ENCODE data around the gene MPP1.

Gene MPP1

DNA sequence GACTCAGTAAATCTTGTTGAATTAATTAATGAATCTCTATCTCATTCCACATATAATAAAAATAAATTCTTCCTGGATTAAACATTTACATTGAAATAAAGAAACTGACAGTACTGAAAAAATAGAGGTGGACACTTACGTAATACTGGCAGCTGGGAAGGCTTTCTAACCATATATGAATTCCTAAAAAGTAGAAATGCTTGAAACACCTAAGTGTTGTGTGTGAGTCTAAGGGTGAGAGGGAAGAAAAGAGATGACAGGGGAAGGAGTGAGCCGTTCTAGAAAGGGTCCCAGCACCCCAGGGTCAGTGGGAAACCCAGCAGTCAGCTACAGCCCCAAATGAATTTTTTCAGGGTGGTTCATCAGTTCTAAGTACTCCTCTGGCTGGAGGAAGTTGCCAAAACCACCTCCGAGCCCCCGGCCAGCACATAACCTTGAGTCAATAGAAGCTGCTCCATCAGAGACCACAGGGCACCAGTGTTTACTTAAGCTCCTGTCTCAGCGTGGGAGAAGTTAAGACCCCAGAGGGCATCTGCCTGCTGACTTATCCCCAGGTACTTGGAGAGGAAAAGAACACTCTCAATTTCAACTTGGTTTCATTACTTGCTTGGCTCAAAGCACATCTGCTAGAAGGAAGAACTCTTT, 72.7 kb downstream of the MPP1 start:
- DNase-seq (ENCODE audit: low read depth in 2 of 2, low spot score in 1 of 2) = no peak

DNA sequence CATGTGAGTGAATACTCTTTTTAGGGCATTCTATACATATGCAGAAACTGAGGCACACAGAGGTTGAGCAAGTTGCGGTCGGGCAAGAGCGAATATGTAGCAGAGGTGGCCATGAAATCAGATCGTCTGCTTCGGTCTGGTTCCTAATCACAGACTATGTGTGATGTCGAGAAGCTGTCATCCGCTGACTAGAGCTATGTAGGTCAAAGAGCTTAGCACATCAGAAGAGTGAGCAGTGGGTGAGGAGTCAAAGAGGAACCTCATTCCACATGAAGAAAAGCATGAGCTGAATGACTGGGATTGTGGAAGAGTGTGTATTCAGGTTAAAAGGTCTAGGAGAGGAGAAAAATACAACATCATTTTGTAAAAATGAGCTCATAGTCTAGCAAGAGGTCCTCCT, 73.4 kb downstream of the MPP1 start:
- no peak for DNase-seq (ENCODE audit: low read depth in 2 of 2, low spot score in 1 of 2)

DNA sequence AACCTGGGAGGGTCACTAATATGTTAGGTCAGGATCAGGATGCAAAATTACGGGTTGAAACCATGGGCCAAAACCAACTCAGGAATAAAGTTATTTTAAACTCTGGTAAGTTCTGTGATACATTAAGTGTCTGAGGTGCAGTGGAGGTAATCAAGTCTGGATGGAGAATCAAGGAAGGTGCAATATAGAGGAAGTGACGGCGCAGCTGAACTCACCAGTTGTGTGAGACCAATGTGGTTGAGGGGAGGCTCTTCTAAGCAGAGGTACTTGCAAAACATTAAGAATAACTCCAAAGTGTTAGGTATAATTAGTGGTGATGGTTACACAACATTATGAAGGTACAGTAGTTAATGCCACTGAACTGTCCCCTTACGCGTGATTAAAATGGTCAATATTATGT, 74.1 kb downstream of the MPP1 start:
- no peak for DNase-seq (ENCODE audit: low read depth in 2 of 2, low spot score in 1 of 2)

DNA sequence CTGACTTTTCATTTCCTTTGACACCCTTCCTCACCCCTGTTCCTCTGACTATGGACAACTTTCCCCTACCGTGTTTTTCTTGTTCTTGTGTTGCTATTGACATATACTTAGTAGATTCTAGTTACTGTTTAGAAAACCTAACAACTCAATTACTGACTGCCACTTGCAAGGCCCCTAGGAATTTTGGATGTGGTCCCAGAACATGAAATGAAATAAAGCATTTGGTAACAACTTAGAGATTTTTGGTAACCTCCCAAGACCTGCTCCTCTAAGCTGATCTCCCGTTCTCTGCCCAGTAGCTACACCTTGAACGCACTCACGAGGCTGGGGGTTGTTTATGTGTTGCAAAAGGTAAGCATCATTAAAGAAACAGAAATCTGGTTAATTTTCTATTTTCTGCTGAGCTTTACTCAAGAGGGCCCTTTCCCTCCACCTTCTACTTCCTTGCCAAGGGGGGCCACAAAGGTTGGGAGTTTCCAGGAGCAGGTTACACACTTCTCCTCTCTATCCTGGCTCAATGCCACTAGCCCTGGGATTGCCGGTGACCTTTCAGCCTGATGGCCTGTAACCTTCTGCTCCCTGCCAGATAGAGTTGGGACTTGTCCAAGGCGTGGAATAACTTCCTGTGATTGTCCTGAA, 74.9 kb downstream of the MPP1 start:
- no peak for DNase-seq (ENCODE audit: low read depth in 2 of 2, low spot score in 1 of 2)

DNA sequence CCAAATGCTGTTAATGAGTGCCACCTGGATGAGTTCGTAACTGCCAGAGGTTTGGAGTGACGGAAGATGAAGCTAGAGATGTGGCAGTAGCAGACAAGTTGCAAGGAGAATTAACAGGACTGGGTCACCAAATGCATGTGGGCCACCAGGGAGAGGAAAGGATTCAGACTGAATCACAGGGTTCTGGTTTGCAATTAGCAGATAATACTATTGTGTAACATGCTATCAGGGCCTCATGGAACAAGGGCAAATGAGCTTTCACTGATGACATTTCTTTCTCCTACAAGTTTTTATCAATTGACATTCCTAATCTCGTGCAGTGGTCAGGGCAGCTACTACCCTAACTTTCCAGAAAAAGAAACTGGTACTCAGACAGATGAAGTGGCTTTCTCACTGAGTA, 75.8 kb downstream of the MPP1 start:
- no peak for DNase-seq (ENCODE audit: low read depth in 2 of 2, low spot score in 1 of 2)

Data from stimulated activated CD8-positive, alpha-beta memory T cell treated with anti-CD3 and anti-CD28 coated beads, Interleukin-4, amount 100 ng/mL, for 4 hours (primary cell).